HG03575 (cell line): Measurements from ENCODE around the gene B3GALT5.

Source experiments
- ATAC-seq: cut with Tn5 transposase; IDR thresholded peaks from one replicate; pipeline ENCODE4 v1.9.1; 2021; ENCODE audit not compliant: unreplicated experiment, insufficient number of reproducible peaks, low FRiP score; ENCODE audit errors: extremely low read depth

The B3GALT5 gene

DNA sequence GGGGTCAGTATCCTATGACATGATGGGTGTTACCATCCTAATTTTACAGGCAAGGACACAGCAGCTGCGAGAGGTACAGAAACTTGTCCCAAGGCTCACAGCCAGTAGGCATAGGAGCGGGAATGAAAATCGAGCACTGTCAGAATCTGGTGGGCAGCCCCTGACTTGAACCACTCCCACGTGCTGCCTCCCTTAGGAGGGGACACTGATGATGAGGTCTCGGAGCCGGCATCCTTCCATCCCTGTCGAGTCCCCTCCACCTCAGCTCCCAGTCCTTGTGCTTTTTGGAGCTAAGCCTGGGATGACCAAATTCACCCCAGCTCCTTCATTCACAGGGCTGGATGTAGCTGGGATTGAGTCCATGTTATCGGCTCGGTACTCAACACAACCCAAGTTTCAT is 49.0 kb downstream of the B3GALT5 start:
- ATAC-seq: no peak

- ATAC-seq: no peak
These were observed 49.7 kb downstream of the B3GALT5 start for GRCh38 chr21:39662411-39662953.

GRCh38 chr21:39663066-39663465 is 50.3 kb downstream of the B3GALT5 start:
- no peak for ATAC-seq

DNA sequence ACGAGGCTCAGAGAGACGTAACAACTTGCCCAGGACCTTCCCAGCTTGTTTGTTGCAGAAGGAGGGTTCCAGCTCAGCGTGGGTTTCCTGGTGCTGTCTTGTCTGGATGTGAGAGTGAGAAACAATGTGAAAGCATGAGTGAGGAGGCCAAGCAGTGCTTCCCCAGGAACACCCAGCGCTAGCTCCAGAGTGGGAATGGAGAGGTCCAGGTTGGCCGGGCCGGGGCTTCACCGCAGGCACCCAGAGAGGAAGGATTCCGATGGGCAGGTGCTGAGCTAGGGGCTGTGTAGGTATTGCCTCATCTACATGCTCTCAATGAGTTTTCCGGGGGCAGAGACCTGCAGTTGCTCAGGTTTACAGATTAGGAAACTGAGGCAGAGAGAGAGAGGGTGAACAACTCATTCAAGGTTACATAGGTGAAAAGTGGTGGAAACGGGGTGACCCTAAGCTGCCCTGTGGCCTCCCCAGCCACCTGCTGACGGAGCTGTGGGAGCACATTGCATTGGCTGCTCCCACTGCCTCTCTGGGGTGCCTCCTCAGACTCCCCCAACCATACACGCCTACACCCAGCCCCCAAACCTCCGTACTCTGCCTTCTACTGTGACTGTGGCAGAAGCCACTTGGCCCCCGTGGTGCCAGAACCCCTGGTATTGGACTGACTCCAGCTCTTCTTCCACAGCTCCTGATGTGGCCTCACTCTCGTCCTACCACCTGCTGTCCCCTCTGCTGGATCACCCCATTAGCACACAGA is 51.2 kb downstream of the B3GALT5 start:
- no peak for ATAC-seq

DNA sequence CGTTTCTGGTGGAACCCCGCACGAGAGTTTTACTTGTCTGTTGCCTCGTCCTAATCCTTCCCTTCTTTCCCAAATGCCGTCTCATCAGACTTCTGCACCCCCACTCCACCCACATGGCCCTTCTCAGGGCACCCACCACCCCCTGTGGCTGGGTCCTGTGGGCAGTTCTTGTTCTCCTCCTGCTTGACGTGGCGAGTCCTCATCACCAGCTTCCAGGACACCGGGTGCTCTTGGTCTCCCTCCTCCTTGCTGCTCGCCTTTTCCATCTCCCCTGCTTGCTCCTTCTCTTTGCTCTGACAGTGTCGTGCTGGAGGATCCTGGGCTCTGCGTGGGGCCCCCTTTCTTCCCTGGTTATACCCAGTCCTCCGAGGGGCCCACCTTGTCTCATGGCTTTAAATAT is 51.8 kb downstream of the B3GALT5 start:
- no peak for ATAC-seq

DNA sequence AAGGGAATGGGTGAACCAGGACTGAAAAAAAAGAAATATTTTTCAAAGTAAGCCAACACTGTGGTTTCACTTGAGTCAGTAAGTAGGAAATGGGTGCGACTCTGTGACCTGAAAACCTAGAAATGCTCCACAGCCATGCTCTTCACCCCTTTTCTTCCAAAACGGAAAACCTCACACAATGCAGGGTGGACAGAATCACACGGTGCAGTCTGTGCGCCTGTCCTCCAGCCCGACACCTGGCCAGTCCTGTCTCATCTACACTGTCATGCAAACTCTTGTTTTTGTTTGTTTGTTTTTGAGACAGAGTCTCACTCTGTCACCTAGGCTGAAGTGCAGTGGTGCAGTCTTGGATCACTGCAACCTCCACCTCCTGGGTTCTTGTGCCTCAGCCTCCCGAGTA is 53.3 kb downstream of the B3GALT5 start:
- no peak for ATAC-seq

DNA sequence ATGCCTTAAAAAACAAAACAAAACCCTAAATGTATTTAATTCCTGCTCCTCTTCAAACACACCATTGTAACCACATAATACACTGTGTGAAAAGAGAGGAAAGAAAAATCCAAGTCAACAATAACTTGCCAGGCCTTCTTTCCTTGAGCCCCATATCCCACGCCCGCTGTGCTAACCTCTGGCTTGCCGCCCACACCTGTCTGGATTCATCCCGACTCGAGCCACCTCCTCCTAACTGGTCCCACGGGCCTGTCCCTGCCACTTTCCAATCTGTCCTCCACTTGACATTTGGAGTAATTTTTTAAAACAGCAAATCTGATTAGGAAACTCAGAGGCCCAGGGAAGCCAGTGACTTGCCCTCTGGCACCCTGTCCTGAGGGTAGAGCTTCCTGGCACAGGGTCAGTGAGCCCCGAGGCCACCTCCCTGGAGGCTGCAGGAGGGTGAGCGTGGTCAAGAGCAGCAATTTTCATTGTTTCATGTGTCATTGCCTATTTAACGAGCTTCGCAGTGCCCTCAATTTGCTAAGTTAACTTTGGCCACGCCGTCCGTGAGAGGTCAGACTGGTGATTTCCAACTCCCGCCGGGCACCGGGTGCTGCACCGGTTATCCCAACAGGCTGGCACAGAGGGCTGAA is 54.1 kb downstream of the B3GALT5 start:
- no peak for ATAC-seq

DNA sequence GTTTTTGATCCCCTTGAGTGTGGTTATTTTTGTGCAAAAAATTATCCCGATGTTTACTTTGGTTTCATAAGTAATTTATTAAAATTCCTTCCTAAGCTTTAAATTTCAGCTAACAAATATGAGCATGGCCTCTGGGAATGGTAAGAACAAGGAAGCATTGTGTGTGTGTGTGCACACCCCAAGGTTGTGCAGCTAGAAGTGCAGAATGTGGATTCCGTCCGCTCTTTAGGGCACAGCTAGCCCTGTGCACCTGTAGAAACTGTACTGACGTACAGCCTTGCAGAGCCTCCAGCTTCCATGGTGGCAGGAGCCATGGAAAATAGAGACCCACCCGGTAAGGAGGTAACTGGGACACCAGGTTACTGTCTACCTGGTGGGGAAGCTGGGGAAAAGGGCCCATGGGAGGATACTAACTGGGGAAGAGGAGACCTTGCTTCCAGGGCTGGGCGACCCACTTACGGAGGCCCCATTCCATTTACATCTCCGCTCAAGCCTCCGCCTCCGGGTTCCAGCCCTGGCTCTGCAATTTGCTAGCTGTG is 54.7 kb downstream of the B3GALT5 start:
- ATAC-seq: no peak

- no peak for ATAC-seq
These were observed 55.6 kb downstream of the B3GALT5 start for GRCh38 chr21:39668369-39668768.

- ATAC-seq: no peak
These were observed 56.7 kb downstream of the B3GALT5 start for GRCh38 chr21:39669485-39669884.

DNA sequence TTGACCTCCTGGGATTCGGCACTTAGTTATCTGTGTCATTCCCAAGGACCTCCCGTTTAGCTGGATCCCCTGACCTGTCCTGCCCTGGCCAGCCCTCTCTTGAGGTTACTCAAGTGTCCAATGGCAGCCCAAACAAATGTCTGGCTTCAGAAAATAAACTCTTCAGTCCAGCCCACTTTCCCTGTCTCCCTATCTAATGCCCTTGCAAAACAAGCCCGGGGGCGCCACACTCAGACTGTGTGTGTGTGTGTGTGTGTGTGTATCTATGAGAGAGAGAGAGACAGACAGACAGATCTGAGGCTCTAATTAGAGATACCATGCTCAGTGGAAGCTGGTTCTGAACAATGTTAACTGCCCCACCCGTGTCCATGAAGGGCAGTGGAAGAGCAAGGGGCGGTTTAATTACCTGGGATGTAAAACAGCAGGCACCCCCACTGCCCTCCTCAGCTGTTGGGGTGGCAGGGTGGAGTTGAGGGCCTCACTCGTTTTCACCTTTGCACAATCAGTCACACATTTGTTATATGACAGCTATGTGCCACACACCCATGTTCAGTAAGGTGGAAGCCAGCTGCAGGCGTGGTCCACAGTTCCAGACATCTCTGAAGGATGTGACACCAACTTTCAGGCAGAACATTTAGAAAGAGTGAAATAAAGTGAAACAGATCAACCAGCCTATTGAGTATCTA is 57.4 kb downstream of the B3GALT5 start:
- no peak for ATAC-seq

DNA sequence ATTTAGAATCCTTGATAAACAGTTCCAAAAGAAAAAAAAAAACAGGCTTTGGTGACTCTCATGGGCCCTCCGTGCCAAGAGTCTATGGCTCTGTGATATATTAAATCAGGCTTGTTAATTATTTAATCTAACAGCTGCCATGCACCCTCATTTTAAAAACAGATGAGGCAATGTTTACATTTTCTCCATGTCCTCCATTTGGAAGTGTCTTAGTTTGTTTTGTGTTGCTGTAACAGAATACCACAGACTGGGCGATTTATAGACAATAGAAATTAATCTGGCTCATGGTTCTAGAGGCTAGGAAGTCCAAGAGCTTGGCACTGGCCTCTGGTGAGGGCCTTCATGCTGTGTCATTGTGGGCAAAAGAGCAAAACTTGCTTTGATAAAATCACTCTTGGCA is 58.0 kb downstream of the B3GALT5 start:
- ATAC-seq: no peak

- ATAC-seq: no peak
These were observed 59.2 kb downstream of the B3GALT5 start for GRCh38 chr21:39671986-39672385.

GRCh38 chr21:39673163-39673562 is 60.4 kb downstream of the B3GALT5 start:
- no peak for ATAC-seq

GRCh38 chr21:39673736-39674135 is 61.0 kb downstream of the B3GALT5 start:
- no peak for ATAC-seq

GRCh38 chr21:39674801-39675200 is 62.1 kb downstream of the B3GALT5 start:
- ATAC-seq: no peak

DNA sequence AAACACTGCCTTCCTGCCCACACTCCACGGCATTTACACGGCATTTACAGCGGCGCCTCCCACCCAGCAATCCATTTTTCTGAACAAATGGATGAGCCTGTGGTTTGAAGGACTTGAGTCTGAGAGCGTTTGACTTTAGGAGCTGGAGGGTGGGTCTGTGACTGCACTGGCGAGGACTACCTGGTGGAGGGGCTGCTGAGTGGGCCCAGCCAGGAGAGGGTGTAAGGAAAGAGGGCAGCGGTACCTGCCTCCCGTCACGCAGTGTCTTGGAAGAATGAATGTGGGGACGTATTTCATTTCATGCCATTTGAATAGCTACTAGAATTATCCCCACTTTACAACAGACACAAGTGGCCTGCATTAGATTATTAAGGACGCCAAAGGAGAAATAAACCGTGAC is 62.9 kb downstream of the B3GALT5 start:
- no peak for ATAC-seq

DNA sequence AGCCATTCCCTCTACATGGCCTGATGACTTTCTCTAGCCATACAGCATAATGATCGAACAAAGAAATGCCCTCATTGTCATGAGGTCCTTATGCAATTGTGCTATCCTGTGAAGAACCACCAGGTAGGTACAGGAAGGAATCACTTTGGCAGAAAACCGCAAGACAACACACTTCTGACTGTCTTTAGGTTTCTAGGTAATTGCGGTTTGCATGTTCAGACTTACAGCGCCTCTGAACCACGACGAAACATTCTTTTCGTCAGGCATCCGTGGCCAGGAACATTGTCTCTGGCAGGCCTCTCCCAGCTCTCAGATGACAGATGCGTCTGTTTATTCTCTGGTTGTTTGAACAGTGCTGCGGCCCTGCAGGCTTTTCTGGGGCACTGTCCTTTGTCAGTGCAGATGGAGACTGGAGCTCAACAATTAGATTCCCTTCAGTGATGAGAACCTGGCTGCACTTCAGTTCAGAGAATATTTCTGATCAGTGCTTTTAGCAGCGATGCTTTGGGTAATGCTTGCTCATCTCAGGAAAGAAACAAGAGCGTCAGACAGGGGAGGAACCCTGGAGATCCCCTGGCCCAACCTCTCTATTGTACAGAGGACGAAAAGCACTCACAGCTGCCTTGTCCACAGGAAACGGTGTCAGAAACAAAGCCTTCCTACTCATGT is 63.4 kb downstream of the B3GALT5 start:
- no peak for ATAC-seq

DNA sequence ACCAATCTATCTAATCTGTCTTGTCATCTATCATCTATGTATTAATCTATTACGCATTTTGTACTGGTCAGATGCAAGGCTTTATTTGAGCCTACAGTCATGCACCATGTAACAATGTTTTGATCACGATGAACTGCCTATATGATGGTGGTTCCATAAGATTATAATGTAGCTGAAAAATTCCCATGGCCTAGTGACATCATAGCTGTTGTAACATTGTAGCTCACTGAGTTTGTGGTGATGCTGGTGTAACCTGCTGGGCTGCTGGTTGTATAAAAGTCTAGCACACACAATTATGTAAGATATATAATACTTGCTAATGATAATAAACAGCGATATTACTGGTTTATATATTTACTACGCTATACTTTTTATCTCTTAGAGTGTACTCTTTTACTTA is 67.5 kb downstream of the B3GALT5 start:
- no peak for ATAC-seq
